ENCODE measurements around the gene XYLT1.

The XYLT1 gene

DNA sequence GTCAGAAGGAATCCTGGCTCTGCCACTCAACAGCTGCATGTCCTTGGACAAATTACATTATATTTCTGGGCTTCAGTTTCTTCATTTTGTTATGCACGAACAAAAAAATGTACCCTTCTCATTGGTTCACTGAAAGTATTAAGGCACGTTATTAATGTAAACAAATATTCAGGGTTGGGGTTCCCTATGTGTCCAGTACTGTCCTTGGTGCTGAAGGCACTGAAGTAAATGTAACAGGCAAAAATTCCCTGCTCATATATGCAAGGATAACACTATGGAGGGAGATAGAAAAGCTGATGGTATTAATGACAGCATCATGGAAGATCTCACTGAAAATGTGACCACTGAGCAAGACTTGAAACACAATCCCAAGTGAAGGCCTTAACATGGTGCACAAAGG is 386.6 kb downstream of the XYLT1 start:
- DNase-seq, result no peak
- H3K4me1 Mint-ChIP-seq, result peaks cover 2% of the 10 kb centered on the region
- H3K36me3 Mint-ChIP-seq (ENCODE audit: low read depth), result no peaks in the 10 kb centered on the region
- no peak overlapping the region for H3K4me3 Mint-ChIP-seq
- no peaks in the 10 kb centered on the region for H3K9me3 Mint-ChIP-seq
- no peak for ATAC-seq
- H3K27ac Mint-ChIP-seq, result no peak overlapping the region
- no peaks in the 10 kb centered on the region for H3K27me3 Mint-ChIP-seq

DNA sequence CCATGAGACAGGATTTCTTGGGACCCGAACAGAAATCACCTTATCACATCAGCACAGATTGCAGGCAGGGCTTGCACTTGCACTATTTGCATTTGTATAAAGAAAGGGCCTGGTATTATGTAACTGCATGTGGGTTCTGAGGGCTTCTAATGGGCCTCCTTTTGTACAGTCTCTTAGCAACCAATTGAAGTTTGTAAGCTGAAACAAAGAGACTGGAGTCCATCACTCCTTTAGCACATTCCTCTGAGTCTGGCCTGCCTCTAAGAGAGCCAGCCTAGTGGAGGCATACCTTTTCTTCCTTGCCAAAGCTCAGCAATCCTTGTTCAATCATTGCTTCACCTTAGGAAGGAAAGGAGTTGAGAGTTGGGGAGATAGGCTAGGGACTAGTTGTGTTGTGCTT is 387.1 kb downstream of the XYLT1 start:
- no peak for ATAC-seq
- no peak for DNase-seq
- Mint-ChIP-seq H3K9me3 (no peaks in the 10 kb centered on the region), H3K36me3 (ENCODE audit: low read depth) (no peaks in the 10 kb centered on the region), H3K27ac (no peak overlapping the region), H3K4me3 (no peak overlapping the region), H3K27me3 (no peaks in the 10 kb centered on the region), H3K4me1 (peaks cover 2% of the 10 kb centered on the region)

- no peak for ATAC-seq
- no peak overlapping the region for H3K27ac Mint-ChIP-seq
- no peaks in the 10 kb centered on the region for H3K27me3 Mint-ChIP-seq
- H3K4me1 Mint-ChIP-seq, result peaks cover 2% of the 10 kb centered on the region
- H3K4me3 Mint-ChIP-seq, result no peak overlapping the region
- H3K36me3 Mint-ChIP-seq (ENCODE audit: low read depth), result no peaks in the 10 kb centered on the region
- no peak for DNase-seq
- no peaks in the 10 kb centered on the region for H3K9me3 Mint-ChIP-seq
Observed at GRCh38 chr16:17082095-17082882, 388.5 kb downstream of the XYLT1 start.

DNA sequence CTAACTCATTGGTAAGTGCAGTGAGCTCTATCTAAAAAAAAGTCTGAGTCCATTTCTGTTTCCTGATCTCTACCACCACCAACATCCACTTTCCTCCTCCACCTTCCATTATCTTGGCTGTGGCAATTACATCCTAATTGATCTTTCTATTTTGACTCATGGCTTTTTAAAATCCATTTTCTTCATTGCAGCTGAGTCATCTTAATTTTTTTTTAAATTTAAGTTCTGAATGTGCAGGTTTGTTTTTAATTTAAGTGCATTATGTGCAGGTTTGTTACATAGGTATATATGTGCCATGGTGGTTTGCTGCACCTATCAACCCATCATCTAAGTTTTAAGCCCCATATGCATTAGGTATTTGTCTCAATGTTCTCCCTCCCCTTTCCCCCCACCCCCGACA is 390.7 kb downstream of the XYLT1 start:
- Mint-ChIP-seq H3K9me3 (no peaks in the 10 kb centered on the region), H3K4me3 (no peak overlapping the region), H3K27me3 (no peaks in the 10 kb centered on the region), H3K27ac (no peak overlapping the region), H3K4me1 (peaks cover 2% of the 10 kb centered on the region), H3K36me3 (ENCODE audit: low read depth) (no peaks in the 10 kb centered on the region)
- no peak for DNase-seq
- no peak for ATAC-seq

GRCh38 chr16:17078931-17079631 is 391.7 kb downstream of the XYLT1 start:
- ATAC-seq (no peak), DNase-seq (no peak)
- Mint-ChIP-seq H3K27me3 (no peaks in the 10 kb centered on the region), H3K4me1 (peaks cover 2% of the 10 kb centered on the region), H3K4me3 (no peak overlapping the region), H3K9me3 (no peaks in the 10 kb centered on the region), H3K27ac (no peak overlapping the region), H3K36me3 (ENCODE audit: low read depth) (no peaks in the 10 kb centered on the region)

- Mint-ChIP-seq H3K36me3 (ENCODE audit: low read depth) (no peaks in the 10 kb centered on the region), H3K4me1 (peaks cover 6% of the 10 kb centered on the region), H3K9me3 (no peaks in the 10 kb centered on the region), H3K27me3 (no peaks in the 10 kb centered on the region), H3K27ac (no peak overlapping the region), H3K4me3 (no peak overlapping the region)
- DNase-seq, result no peak
- ATAC-seq, result no peak
Observed at GRCh38 chr16:17076818-17077498, 393.8 kb downstream of the XYLT1 start.

- ATAC-seq (no peak), DNase-seq (no peak)
- no peaks in the 10 kb centered on the region for H3K9me3 Mint-ChIP-seq
- no peaks in the 10 kb centered on the region for H3K27me3 Mint-ChIP-seq
- H3K4me1 Mint-ChIP-seq, result peaks cover 8% of the 10 kb centered on the region
- no peaks in the 10 kb centered on the region for H3K36me3 Mint-ChIP-seq (ENCODE audit: low read depth)
- no peak overlapping the region for H3K4me3 Mint-ChIP-seq
- H3K27ac Mint-ChIP-seq, result no peak overlapping the region
Observed at GRCh38 chr16:17076092-17076754, 394.5 kb downstream of the XYLT1 start.

- Mint-ChIP-seq H3K36me3 (ENCODE audit: low read depth) (peaks cover 1% of the 10 kb centered on the region), H3K9me3 (peaks cover 3% of the 10 kb centered on the region), H3K4me1 (peaks cover 32% of the 10 kb centered on the region), H3K27ac (peak overlapping the region; percentile 50), H3K27me3 (no peaks in the 10 kb centered on the region), H3K4me3 (peak overlapping the region; percentile 59)
- ATAC-seq (no peak), DNase-seq (no peak)
Observed at GRCh38 chr16:17072104-17072503, 398.7 kb downstream of the XYLT1 start.

GRCh38 chr16:17070882-17071592 is 399.7 kb downstream of the XYLT1 start:
- peak overlapping the region; percentile 78 for H3K4me3 Mint-ChIP-seq
- H3K4me1 Mint-ChIP-seq, result peaks cover 32% of the 10 kb centered on the region
- peaks cover 1% of the 10 kb centered on the region for H3K36me3 Mint-ChIP-seq (ENCODE audit: low read depth)
- no peaks in the 10 kb centered on the region for H3K27me3 Mint-ChIP-seq
- H3K27ac Mint-ChIP-seq, result peak overlapping the region; percentile 90
- H3K9me3 Mint-ChIP-seq, result peaks cover 3% of the 10 kb centered on the region
- peak; percentile 93 for ATAC-seq
- peak; percentile 84 for DNase-seq

DNA sequence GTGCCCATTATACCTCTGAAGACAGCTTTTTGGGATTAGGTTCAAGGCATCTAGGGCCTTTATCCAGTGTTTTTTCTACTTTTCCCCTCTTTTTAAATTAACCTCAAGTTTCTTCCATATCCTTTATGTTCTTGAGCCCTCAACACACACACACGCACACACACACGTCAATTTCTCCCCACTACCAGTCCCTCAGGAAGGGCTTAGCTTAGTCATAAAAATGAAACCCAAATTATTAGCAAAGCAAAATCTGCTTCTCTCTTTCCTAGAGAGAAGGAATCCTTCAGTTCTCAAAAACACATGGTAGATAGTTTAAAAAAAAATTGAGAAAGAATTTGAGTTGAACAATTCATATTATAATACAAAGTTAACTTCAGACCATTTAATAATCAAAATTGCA is 401.1 kb downstream of the XYLT1 start:
- H3K27me3 Mint-ChIP-seq, result no peaks in the 10 kb centered on the region
- peaks cover 32% of the 10 kb centered on the region for H3K4me1 Mint-ChIP-seq
- no peak for DNase-seq
- ATAC-seq, result no peak
- H3K27ac Mint-ChIP-seq, result no peak overlapping the region
- H3K36me3 Mint-ChIP-seq (ENCODE audit: low read depth), result peaks cover 1% of the 10 kb centered on the region
- H3K9me3 Mint-ChIP-seq, result peaks cover 3% of the 10 kb centered on the region
- H3K4me3 Mint-ChIP-seq, result no peak overlapping the region

- peaks cover 3% of the 10 kb centered on the region for H3K9me3 Mint-ChIP-seq
- H3K27ac Mint-ChIP-seq, result peak overlapping the region; percentile 18
- H3K4me3 Mint-ChIP-seq, result no peak overlapping the region
- no peaks in the 10 kb centered on the region for H3K27me3 Mint-ChIP-seq
- ATAC-seq (no peak), DNase-seq (no peak)
- peaks cover 1% of the 10 kb centered on the region for H3K36me3 Mint-ChIP-seq (ENCODE audit: low read depth)
- peaks cover 32% of the 10 kb centered on the region for H3K4me1 Mint-ChIP-seq
Observed at GRCh38 chr16:17068524-17068923, 402.2 kb downstream of the XYLT1 start.

DNA sequence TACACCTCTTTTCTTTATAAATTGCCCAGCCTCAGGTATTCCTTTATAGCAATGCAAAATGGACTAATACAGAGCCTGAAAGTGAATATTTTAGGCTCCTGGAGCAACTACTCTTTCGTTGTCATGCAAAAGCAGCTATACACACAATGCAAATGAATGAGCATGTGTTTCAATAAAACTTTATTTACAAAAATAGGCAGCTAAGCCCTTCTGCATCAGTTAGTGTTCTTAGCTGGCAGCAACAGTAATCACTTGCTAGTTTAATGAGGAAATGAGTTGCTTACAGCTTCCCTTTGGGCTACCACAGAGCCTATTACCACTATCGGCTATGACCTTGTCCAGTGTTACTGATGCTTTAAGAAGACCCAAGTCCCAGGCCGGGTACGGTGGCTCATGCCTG is 402.9 kb downstream of the XYLT1 start:
- H3K9me3 Mint-ChIP-seq, result peaks cover 3% of the 10 kb centered on the region
- DNase-seq (no peak), ATAC-seq (no peak)
- H3K27ac Mint-ChIP-seq, result no peak overlapping the region
- H3K27me3 Mint-ChIP-seq, result no peaks in the 10 kb centered on the region
- H3K4me1 Mint-ChIP-seq, result peaks cover 36% of the 10 kb centered on the region
- no peak overlapping the region for H3K4me3 Mint-ChIP-seq
- peaks cover 1% of the 10 kb centered on the region for H3K36me3 Mint-ChIP-seq (ENCODE audit: low read depth)

DNA sequence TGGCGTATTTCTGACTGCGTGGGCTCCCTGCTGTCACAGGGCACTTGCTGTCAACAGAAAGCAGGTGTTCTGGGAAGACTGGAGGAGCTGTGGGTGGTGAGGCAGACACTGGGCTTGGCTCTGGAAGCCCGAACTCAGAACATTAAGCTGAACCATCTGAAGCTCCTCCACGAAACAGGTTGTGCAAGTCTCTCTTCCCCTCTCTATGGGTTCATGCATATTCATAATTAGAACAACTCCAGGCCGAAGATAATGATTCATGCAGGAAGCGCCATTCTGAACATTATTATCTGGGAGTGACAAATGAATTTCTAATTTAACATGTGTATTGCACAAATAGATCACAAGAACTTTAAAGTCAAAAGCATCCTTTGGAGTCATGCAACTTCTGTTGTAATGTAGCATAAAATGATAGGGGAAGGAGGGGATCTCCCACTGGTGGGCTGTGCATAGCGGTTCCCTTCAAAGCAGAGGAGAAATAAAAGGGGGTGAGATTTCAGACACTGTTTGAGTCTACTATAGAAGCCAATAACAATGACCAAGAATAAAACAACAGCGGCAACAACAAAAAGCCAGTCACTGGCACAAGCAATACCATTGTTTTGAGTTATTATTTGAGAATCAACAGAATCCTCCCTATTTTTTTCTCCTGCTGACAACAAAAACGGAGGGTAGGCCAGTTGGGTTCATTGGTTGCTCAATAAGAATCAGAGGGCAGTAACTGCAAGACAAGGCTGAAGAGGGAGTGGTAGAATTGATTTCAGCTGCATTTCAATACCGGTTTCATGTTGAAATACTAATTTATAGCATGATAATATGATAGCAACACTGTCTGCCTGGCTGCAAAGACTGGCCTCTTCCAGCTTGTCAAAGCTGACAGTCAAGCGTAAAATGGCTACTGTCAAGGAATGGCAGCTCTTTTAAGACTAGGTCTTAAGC is 407.3 kb downstream of the XYLT1 start:
- H3K27me3 Mint-ChIP-seq, result no peaks in the 10 kb centered on the region
- H3K4me3 Mint-ChIP-seq, result no peak overlapping the region
- H3K36me3 Mint-ChIP-seq (ENCODE audit: low read depth), result peaks cover under 1% of the 10 kb centered on the region
- ATAC-seq (no peak), DNase-seq (no peak)
- H3K9me3 Mint-ChIP-seq, result peaks cover under 1% of the 10 kb centered on the region
- H3K4me1 Mint-ChIP-seq, result peaks cover 20% of the 10 kb centered on the region
- H3K27ac Mint-ChIP-seq, result no peak overlapping the region

All from activated naive CD8-positive, alpha-beta T cell treated with anti-CD3 and anti-CD28 coated beads, Interleukin-2, amount 50 U/mL, for 24 hours (primary cell).